ENCODE data around the gene GULP1.

DNA sequence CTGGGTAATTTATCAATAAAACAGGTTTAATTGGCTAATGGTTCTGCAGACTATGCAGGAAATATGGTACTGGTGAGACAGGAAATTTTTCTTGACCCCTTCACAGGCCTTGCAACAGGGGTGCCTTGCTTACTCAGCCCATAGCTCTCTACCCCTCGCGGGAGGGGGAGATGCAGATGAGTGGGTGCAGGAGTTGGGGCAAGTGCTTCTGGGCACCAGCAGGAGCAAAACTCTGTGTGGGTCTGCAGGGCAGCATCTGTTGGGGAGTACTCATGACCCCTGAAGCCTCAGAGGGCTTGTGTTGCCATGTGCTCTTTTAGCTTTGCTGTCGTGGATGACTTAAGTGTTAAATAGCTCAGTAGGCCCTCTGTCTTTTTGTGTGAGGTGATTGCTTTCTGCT lies 48.6 kb downstream of the GULP1 start:
- TF ChIP-seq, protein P1, sequence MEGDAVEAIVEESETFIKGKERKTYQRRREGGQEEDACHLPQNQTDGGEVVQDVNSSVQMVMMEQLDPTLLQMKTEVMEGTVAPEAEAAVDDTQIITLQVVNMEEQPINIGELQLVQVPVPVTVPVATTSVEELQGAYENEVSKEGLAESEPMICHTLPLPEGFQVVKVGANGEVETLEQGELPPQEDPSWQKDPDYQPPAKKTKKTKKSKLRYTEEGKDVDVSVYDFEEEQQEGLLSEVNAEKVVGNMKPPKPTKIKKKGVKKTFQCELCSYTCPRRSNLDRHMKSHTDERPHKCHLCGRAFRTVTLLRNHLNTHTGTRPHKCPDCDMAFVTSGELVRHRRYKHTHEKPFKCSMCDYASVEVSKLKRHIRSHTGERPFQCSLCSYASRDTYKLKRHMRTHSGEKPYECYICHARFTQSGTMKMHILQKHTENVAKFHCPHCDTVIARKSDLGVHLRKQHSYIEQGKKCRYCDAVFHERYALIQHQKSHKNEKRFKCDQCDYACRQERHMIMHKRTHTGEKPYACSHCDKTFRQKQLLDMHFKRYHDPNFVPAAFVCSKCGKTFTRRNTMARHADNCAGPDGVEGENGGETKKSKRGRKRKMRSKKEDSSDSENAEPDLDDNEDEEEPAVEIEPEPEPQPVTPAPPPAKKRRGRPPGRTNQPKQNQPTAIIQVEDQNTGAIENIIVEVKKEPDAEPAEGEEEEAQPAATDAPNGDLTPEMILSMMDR (conservative IDR thresholded peaks at IDR 0.05; ENCODE audit: low read depth in 2 of 2), result no peak
- TF ChIP-seq EZH2phosphoT487 (IDR thresholded peaks at IDR 0.05; ENCODE audit: unreplicated experiment) (no peak), EZH2 (IDR thresholded peaks at IDR 0.05; ENCODE audit: low read depth, unreplicated experiment) (no peak), STAT1 (IDR thresholded peaks at IDR 0.05; ENCODE audit: unreplicated experiment) (no peak)

All from GM23338 (cell line).